ENCODE measurements around the gene RAB12.
"Not testable (repeated sequence)": the region's sequence is repeated elsewhere in the genome, so short reads cannot be mapped to it uniquely, and the experiment has no call there.

The RAB12 gene

DNA sequence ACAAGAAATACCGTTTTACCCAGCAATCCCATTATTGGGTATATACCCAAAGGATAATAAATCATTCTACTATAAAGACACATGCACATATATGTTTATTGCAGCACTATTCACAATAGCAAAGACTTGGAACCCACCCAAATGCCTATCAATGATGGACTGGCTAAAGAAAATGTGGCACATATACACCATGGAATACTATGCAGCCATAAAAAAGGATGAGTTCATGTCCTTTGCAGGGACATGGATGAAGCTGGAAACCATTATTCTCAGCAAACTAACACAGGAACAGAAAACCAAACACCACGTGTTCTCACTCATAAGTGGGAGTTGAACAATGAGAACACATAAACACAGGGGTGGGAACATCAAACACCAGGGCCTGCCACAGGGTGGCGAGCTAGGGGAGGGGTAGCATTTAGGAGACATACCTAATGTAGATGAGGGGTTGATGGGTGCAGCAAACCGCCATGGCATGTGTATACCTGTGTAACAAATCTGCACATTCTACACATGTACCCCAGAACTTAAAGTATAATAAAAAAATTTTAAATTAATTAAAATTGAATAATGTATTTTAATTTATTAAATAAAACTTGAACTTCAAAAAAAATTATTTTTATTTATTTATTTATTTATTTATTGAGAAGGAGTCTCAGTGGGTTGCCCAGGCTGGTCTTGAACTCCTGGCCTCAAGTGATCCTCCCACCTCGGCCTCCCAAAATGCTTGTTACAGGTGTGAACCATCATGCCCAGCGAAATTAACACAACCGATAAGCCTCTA, 42.4 kb downstream of the RAB12 start:
- not testable (repeated sequence) for DNase-seq

DNA sequence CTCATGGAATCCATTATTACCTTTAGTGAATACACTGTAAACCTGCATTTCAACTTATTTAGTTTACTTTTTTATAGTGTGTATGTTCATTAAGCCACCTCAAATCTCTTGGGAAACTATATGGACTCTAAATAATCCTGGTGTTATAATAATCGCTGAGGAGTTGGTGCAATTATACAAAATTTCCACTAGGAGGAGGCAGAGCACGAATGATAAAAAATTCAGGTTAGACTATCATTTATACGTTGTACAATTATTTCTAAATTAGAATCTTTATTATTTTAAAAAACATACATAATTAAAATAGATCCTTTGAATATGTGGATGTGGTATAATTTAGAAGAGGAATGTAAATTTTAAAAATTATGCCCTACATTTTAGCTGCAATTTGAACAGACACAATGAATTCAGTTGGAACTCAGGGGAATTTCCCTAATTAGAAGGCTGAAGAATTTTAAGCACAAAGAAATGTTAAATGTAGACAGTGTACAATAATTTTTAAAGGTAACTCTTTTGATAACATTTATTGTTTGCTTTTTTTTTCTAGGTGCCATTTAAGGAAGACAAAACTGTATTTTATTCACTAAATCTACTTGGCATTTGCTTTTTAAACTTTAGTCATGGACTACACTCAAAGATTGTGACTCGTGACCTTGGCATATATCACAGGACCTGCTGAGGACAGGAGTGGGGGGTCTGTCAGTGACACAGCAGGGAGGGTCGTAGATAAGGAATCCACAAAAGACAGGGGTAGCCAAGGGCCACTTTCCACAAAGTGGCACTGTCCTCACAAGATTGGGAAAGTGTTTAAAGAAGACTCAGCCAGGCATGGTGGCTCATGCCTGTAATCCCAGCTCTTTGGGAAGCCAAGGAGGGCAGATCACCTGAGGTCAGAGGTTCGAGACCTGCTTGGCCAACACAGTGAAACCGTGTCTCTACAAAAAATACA, 45.5 kb downstream of the RAB12 start:
- peak in 1 of 2 experiments; percentile 7 for DNase-seq

DNA sequence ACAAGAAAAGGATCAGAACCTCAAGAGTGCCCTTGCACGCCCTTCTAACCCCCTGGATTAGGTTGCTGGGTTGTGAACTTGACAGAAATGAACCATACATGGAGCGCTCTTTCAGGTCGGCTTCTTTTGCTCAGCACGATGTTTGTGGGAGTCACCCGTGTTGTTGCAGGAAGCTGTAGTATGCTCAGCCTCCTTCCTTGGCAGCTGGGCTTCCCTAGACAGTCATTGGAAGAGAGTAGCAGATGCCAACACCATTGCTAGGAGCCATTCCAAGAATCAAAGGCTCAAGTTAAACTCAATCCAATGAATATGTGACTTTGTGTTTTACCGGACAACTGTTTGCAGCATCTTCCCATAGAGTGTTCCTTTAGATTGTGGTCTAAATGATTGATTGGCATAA, 47.0 kb downstream of the RAB12 start:
- DNase-seq, result no peak

DNA sequence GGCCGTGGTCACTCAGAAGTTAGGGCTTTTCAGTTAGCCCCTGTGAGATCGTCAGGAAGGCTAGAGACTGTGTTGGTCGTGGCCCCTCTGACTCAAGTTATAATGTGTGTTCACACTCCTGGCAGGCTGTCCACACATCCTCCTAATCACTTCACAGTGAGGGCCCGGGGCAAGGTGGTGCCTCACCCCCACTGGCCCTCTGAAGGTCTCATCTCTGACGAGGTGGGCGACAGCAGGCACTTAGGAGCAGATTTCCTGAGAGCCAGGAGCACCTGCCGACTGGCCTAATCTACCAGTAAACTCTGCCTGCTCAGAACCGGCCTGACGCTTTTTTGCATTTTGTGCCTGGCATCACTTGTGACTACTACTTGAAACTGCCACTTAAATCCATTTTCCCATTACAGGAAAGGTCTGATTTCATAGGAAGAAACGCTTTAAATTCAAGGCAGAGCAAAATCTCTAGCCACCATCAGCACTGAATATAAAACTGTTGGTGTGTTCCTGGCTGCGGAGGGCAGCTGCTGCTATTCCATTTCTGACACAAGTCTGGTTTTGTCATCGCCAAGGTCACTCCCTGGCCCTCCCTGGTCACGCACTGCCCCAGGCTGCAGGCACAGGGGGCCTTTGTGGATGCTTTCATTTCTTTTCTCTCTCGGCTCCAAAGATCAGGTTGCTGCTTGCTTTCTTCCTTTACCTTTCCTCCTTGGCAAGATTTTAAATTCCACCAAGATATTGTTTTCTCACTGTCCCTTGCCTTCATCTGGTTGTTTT, 48.0 kb downstream of the RAB12 start:
- DNase-seq, result peak in 1 of 2 experiments; percentile 26

GRCh38 chr18:8657873-8658470, 48.7 kb downstream of the RAB12 start:
- DNase-seq, result peak; percentile 17 to 40

DNA sequence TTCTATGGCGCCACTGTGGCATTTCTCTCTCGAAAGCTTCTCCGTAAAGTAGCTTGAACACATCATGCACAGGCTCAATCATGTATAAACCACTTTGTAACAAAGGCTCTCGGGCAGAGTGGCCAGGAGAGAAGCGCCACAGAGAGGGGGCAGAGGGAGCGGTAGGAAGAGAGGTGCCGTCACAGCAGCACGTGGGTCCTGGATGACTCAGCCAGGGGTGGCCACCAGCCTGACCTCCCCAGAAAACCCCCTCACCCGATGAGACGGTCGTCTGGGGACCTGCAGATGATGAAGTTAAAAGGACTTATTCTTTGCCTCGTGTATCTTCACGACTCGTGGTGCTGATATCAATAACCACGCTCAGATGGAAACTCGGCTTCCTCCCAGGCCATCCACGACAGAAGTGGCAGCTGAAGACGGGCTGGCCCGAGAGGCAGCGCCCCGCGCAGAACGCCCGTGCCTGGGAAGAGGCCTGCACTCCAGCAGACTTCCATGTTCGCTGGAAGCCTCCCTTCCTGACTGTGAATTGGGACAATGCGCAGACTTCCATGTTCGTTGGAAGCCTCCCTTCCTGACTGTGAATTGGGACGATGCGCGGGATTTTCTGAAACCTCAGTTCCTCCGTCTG, 49.7 kb downstream of the RAB12 start:
- no peak for DNase-seq

GRCh38 chr18:8659609-8660242, 50.5 kb downstream of the RAB12 start:
- no peak for DNase-seq

GRCh38 chr18:8660316-8660715, 51.1 kb downstream of the RAB12 start:
- DNase-seq, result no peak

DNA sequence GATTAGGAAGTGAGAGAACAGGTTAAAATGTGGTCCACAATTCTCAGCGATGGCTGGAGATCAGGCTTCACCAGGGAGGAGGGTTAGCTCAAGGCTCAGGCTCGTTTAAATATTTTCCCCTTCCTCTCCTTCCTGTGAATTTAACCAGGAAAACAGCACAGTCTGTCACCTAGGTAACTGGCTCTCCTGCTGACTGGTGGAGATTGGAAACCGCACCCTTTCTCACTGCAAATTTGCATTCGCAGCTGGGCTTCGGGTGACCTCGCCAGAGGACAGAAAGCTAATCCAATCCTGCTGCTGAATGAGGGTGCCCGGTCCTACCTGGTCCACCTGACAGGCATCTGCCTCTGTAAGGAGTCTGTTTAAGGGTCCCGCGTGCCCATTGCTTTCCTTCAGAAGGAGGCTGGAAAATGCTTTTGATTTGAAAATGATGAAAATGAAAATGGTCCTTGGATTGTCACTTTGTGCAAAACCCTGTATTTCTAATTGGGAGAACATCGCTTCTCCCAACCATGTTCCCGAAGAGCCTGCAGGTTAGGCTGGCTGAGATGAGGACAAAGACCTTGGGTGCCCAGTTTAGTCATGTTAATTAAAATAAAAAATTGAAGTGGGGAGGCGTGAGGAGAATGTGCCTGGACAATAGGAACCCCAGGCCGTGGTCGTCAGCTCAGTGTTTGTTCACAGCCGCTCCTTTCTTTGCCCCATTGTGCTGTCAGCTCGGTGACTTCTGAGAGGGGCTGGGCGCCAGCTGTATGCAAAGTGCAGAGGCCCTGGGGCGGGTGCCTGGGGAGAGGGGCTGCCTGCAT, 52.7 kb downstream of the RAB12 start:
- DNase-seq, result peak; percentile 95 to 98

DNA sequence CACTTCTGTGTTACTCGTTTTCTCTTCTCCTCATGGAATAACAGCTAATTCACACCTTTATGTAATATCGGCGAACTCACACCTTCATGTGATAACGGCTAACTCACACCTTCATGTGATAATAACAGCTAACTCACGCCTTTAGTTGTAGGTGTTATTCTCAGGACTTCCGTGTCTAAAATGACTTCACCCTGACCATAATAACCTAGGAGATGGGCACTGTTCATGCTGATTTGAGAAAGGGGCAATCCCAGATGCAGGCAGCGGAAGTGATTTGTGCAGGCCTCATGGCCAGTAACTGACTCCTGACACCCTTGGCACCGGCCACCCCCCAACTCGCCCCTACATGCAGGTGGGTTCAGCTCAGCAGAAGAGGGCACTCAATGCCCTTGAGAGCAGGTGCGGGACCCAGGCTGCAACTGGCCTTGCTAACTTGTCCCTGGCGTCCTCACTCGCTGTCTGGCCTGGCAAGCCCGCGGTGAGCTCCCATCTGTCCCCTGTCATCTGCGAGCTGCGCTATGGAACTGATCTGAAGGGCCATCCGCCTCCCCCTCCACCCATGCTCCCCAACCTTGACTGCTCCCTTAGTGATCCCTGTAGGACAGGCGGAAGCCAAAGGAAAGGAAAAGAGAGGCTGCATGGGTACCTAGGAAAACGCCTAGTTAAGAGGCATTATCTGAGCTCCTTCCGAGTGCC, 53.5 kb downstream of the RAB12 start:
- DNase-seq, result peak; percentile 79 to 87

DNA sequence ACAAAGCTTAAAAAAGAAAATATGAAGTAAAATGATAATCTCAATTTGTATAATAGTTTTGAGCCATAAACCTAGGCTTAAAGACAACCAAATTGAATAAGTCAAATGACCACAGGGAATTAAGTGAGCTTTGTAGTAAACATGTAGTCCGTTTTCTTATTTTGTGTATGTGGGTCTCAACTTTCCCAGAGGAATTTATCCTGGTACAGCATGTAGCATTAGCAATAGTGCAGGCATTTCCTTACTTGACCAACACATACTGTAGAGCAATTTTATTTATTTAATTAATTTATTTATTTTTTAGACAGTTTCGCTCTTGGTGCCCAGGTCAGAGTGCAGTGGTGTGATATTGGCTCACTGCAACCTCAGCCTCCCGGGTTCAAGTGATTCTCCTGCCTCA, 58.6 kb downstream of the RAB12 start:
- no peak for DNase-seq

DNA sequence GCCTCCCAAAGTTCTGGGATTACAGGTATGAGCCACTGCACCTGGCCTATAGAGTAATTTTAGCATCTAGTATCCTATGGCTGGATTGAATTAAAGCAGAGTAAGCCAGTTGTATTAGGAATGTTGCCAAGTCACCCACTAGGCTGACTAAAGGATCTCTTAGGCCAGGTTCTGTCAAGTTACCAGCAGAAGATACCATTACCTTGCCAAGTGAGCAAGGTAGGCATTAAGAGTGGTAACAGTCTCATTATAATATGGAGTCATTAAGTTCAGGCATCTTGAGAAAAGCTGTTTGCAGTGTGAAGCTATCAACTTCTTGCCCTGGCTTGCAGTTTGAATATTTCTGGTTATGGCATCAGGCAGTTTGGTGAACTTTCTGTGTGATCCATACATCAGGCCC, 59.1 kb downstream of the RAB12 start:
- no peak for DNase-seq

DNA sequence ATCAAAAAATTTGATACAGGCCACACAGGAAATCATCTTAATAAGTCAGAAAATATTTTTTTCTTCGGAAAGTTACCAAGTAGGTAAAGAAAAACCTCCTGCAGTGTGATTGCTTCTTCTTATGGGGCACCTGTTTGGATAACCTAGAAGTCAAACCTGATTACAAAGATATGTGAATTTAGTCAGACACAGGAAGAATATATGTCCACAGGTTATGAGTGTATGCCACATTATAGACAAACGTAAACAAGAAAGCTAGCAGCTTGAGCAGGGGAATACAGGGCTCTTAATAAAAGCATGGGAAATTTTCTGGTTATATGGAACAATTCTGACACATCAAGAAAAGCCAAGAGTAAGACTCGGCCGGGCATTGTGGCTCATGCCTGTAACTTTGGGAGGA, 60.3 kb downstream of the RAB12 start:
- DNase-seq, result no peak

- no peak for DNase-seq
Observed at GRCh38 chr18:8673256-8674209, 64.3 kb downstream of the RAB12 start.

DNA sequence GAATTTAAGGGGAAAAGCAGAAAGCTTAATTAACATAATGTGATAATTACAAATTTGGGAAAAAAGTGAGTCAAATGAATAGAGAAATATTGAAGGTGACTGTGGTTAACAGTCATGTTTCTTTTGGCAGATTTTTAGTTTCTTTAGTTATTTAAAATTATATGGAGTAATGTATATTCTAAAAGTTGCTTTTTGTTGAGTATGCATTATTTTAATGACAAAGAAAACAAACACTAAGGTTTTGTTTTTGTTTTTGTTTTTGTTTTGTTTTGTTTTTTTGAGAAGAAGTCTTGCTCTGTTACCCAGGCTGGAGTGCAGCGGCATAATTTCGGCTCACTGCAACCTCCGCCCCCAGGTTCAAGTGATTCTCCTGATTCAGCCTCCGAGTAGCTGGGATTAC, 65.8 kb downstream of the RAB12 start:
- DNase-seq, result no peak

GRCh38 chr18:8681196-8681595, 72.0 kb downstream of the RAB12 start:
- DNase-seq, result no peak

DNA sequence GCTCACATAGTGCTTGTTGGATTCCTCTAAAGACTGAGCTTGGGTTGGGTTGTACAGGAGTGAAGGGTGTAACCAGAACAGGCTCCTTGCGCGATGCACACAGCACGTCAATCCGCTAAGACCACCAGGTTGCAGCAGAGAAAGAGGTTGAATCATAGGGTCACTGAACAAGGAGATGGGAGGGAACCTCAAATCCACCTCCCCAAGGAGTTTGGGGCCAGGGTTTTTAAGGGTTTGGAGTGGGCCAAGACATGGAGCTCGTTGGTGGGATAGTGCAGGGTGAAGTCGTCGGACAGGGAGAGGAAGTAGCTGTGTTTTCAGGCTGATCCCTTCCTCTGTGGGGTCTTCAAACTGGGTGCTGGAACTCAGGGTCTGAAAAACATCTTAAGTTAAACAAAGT, 75.3 kb downstream of the RAB12 start:
- DNase-seq, result no peak

GRCh38 chr18:8685141-8685913, 76.1 kb downstream of the RAB12 start:
- DNase-seq, result peak in 1 of 2 experiments; percentile 58

Data from NCI-H2081 (cell line).